Measurements from ENCODE around the gene ATP2B2. TPM values are rescaled to one million over a fixed set of nuclear protein-coding genes. Genes with fewer than 3 reads are reported as not detected.
"Not testable (repeated sequence)": the region's sequence is repeated elsewhere in the genome, so short reads cannot be mapped to it uniquely, and the experiment has no call there.

The ATP2B2 gene
- total RNA-seq, 4 donors from 2014 or later, result 0.31 to 2.9 (median 1.8) TPM

DNA sequence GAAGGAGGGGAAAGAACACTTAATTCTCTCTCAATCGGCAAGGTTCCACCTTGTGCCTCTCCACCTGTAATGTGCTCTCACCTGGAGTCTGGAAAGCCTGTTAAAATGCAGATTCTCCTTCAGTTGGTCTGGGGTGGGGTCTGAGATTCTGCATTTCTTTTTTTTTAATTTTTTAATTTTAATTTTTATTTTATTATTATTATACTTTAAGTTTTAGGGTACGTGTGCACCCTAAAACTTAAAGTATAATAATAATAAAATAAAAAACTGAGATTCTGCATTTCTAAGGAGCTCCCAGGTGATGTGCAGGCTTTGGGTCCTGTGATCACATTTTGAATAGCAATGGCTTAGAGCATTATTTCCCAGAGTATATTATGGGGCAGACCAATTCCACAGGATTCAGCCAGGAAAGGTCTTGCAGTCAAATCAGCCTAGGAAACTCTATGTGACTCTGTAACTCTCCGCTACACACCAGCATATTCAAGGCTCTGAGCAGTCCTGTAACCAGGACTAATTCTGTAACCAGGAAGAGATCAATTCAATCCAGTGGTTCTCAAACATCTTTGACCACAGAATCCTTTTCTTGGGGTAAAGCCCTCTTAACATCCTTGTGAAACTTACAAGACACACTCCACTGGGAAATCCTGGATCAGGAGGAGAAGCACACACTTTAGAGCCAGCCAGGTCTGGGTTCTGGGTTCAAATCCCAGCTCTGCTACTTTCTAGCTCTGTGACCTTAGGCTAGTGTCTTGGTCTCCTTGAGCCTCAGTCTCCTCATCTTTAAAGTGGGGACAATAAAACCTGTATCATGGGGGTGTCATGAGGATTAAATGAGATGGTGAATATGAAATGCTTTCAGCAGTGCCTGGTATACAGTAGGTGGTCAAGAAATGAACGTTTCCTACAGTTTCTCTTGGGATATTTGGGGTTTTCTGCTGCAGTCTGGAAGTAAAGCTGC is 122.2 kb downstream of the ATP2B2 start:
- ATAC-seq (no peak), DNase-seq (no peak)
- H3K27me3 ChIP-seq, result no peaks in the 10 kb centered on the region
- intact Hi-C loops (cut with DNase I; ENCODE audit: low total_unique reads) (no loop called here), in situ Hi-C loops (cut with MboI; ENCODE audit: low sequenced_read_pairs in 4 of 4) (no loop called here)
- H3K27ac ChIP-seq, result no peak overlapping the region
- no peaks in the 10 kb centered on the region for H3K9me3 ChIP-seq
- H3K4me3 ChIP-seq, result no peak overlapping the region
- TF ChIP-seq, protein P1, sequence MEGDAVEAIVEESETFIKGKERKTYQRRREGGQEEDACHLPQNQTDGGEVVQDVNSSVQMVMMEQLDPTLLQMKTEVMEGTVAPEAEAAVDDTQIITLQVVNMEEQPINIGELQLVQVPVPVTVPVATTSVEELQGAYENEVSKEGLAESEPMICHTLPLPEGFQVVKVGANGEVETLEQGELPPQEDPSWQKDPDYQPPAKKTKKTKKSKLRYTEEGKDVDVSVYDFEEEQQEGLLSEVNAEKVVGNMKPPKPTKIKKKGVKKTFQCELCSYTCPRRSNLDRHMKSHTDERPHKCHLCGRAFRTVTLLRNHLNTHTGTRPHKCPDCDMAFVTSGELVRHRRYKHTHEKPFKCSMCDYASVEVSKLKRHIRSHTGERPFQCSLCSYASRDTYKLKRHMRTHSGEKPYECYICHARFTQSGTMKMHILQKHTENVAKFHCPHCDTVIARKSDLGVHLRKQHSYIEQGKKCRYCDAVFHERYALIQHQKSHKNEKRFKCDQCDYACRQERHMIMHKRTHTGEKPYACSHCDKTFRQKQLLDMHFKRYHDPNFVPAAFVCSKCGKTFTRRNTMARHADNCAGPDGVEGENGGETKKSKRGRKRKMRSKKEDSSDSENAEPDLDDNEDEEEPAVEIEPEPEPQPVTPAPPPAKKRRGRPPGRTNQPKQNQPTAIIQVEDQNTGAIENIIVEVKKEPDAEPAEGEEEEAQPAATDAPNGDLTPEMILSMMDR (IDR thresholded peaks at IDR 0.05 in 4 of 5, conservative IDR thresholded peaks at IDR 0.05 in 1 of 5), result no peak
- no peak for TF ChIP-seq POLR2A (IDR thresholded peaks at IDR 0.05)
- no peaks in the 10 kb centered on the region for H3K36me3 ChIP-seq
- peaks cover 0 to 14% of the 10 kb centered on the region in 2 donors for H3K4me1 ChIP-seq

DNA sequence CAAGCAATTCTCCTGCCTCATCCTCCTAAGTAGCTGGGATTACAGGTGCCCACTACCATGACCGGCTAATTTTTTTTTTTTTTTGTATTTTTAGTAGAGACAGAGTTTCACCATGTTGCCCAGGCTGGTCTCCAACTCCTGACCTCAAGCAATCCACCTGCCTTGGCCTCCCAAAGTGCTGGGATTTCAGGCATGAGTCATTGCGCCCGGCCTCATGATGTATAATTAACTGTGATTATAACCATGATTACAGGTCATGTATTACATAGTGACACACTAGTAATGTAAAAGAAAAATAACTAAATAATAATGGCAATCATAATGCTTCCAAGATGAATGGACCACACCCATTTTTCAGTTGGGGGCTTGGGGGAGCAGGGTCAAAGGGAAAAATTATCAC is 122.9 kb downstream of the ATP2B2 start:
- H3K9me3 ChIP-seq; H3K27me3 ChIP-seq; H3K36me3 ChIP-seq; H3K4me3 ChIP-seq; DNase-seq; ATAC-seq; H3K27ac ChIP-seq; intact Hi-C loops (cut with DNase I; ENCODE audit: low total_unique reads); in situ Hi-C loops (cut with MboI; ENCODE audit: low sequenced_read_pairs in 4 of 4): not testable (repeated sequence)
- peaks cover 6 to 18% of the 10 kb centered on the region in 2 donors for H3K4me1 ChIP-seq

DNA sequence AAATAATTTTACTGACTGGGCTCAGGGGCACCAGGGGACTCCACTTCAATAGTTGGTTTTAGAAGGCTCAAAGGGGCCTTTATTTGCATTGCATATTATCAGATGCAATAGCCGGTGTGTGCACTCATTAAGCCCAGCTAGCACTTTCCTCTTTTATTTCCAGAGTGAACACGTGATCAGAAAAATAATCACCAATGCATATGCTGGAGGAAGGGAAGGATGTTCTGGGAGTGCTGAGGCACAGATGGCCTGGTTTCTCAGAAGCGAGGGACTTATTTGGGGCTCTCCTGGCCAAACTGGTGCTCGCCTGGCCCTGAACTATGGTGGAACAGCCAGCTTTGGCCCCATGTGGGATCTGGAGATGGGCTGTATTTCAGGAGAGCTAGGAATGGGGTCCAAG is 124.0 kb downstream of the ATP2B2 start:
- no peak overlapping the region for H3K4me3 ChIP-seq
- no peaks in the 10 kb centered on the region for H3K9me3 ChIP-seq
- H3K36me3 ChIP-seq, result no peaks in the 10 kb centered on the region
- DNase-seq (no peak), ATAC-seq (no peak)
- TF ChIP-seq, protein P1 (IDR thresholded peaks at IDR 0.05 in 4 of 5, conservative IDR thresholded peaks at IDR 0.05 in 1 of 5), result no peak
- no peak for TF ChIP-seq POLR2A (IDR thresholded peaks at IDR 0.05)
- in situ Hi-C loops (cut with MboI; ENCODE audit: low sequenced_read_pairs in 4 of 4), result no loop called here
- peak overlapping the region in 2 of 4 donors; percentile 21 to 52 for H3K27ac ChIP-seq
- H3K4me1 ChIP-seq, result peaks cover 17 to 27% of the 10 kb centered on the region in 2 donors
- intact Hi-C loops (cut with DNase I; ENCODE audit: low total_unique reads), result no loop called here
- H3K27me3 ChIP-seq, result no peaks in the 10 kb centered on the region

DNA sequence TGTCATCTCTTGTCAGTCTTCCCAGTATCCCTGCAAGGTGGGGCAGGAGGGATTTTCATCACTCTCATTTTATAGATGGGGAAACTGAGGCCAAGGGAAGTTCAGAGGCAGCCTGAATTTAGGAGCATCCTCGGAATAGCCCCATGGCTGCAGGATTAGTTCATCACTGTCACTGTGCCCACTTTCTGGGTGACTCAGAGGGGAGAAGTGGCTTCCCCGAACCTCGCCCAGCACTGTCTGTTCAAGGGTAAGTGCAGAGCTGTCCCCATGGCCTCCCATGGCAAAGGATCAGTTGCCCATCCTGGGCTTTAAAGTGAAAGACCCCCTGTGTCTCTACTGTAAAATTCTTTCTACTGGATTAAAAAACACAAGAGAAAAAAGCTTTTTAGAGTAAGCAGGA is 124.5 kb downstream of the ATP2B2 start:
- ATAC-seq, result peak; percentile 46 to 87
- H3K4me1 ChIP-seq, result peaks cover 21 to 30% of the 10 kb centered on the region in 2 donors

DNA sequence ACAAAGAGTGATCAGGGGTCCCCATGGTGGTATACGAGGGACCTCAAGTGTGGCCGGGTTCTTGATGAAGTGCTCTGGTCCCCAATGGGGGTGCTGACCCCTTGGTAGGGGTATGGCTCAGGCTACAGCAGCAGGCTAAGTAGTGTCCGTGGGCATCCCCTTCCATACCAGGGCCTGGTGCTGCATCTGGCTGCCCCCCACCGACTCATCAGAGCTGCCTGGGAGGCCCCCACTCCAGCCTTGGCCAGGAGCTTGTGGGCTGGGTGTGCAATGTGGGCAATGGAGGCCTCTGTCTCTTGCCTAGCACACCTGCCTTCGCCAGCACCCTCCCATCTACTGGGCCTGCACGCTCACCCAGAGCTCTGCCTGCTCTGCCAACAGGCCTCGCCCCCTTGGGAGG is 125.4 kb downstream of the ATP2B2 start:
- no peak for ATAC-seq
- in situ Hi-C loops (cut with MboI; ENCODE audit: low sequenced_read_pairs in 4 of 4), result no loop called here
- no peaks in the 10 kb centered on the region for H3K27me3 ChIP-seq
- H3K4me3 ChIP-seq, result no peak overlapping the region
- intact Hi-C loops (cut with DNase I; ENCODE audit: low total_unique reads), result loop anchor here (5.0 kb wide), 1 partner anchor 57 kb away; no protein-coding TSS in a partner anchor
- TF ChIP-seq, protein P1 (IDR thresholded peaks at IDR 0.05 in 4 of 5, conservative IDR thresholded peaks at IDR 0.05 in 1 of 5), result no peak
- TF ChIP-seq POLR2A (IDR thresholded peaks at IDR 0.05), result no peak
- H3K36me3 ChIP-seq, result no peaks in the 10 kb centered on the region
- no peak overlapping the region for H3K27ac ChIP-seq
- no peaks in the 10 kb centered on the region for H3K9me3 ChIP-seq
- no peak for DNase-seq
- peaks cover 24 to 31% of the 10 kb centered on the region in 2 donors for H3K4me1 ChIP-seq

More for the DNA sequence above, 124.5 kb downstream of the ATP2B2 start:
- intact Hi-C loops (cut with DNase I; ENCODE audit: low total_unique reads), result no loop called here
- Histone ChIP-seq H3K4me3 (no peak overlapping the region), H3K9me3 (no peaks in the 10 kb centered on the region), H3K36me3 (no peaks in the 10 kb centered on the region), H3K27me3 (no peaks in the 10 kb centered on the region), H3K27ac (peak overlapping the region in 2 of 4 donors; percentile 21 to 52)
- TF ChIP-seq, protein P1 (IDR thresholded peaks at IDR 0.05 in 4 of 5, conservative IDR thresholded peaks at IDR 0.05 in 1 of 5), result no peak
- TF ChIP-seq POLR2A (IDR thresholded peaks at IDR 0.05), result no peak
- peak; percentile 49 to 62 for DNase-seq
- in situ Hi-C loops (cut with MboI; ENCODE audit: low sequenced_read_pairs in 4 of 4), result no loop called here
